AG04450 (cell line): ENCODE data around the gene EXOC3L2. TPM values are rescaled to one million over a fixed set of nuclear protein-coding genes. Genes with fewer than 3 reads are reported as not detected.
"Not testable (repeated sequence)": the region's sequence is repeated elsewhere in the genome, so short reads cannot be mapped to it uniquely, and the experiment has no call there.

Experiments used
- CTCF ChIA-PET: fragments of 300-600, 350-600 bp; formaldehyde crosslinking; extraction: SDS; loops from one replicate; lab custom pipeline; 2022; ENCODE audit warnings: antibody characterized with exemption, inconsistent platforms; lab: Charles Lee
- POLR2A ChIA-PET: fragments of 350-600 bp; formaldehyde crosslinking; extraction: SDS; loops from one replicate; lab custom pipeline; 2021; ENCODE audit warnings: antibody characterized with exemption, inconsistent platforms; lab: Yijun Ruan, JAX
- DNase-seq: peaks from one replicate; pipeline ENCODE4 v3.0.0-alpha.2; 2011; ENCODE audit warnings: low read depth, low spot score
- H3K27ac ChIP-seq: one replicate; pipeline ENCODE4 v1.5.1; 2012; ENCODE audit warnings: low read depth, low read length, control low read depth
- H3K27me3 ChIP-seq: one replicate; pipeline ENCODE4 v1.6.0; 2012; ENCODE audit warnings: low read length; ENCODE audit not compliant: control insufficient read depth, insufficient read depth
- H3K4me3 ChIP-seq: 2 replicates; pipeline ENCODE4 v1.5.1; 2011; ENCODE audit warnings: mild to moderate bottlenecking, low read depth, low read length, control low read depth
- H3K9me3 ChIP-seq: 2 replicates; pipeline ENCODE4 v1.5.1; 2012; ENCODE audit warnings: low read length; ENCODE audit not compliant: control insufficient read depth, insufficient read depth
- CTCF ChIP-seq: IDR thresholded peaks from 2 replicates; pipeline ENCODE4 v1.5.1; 2011; ENCODE audit warnings: low read depth, low read length, control low read depth, inconsistent platforms
- polyA plus RNA-seq: library from polyadenylated mRNA; depleted of rRNA; stranded (reverse); fragments of >200 nt; gene quantifications from 2 replicates; pipeline ENCODE4 v1.2.3, GENCODE V29; 2011

Gene EXOC3L2
- polyA plus RNA-seq, 1 experiment: not detected

- TF ChIP-seq CTCF: no peak
- DNase-seq: no peak
Measured at GRCh38 chr19:45235485-45235884, 9.7 kb downstream of the EXOC3L2 start.

GRCh38 chr19:45234089-45234869 lies 10.9 kb downstream of the EXOC3L2 start:
- TF ChIP-seq CTCF: no peak
- no peak for DNase-seq
- H3K9me3 ChIP-seq: no peaks in the 10 kb centered on the region
- ChIA-PET CTCF (no interaction called here), POLR2A (no interaction called here)
- H3K27ac ChIP-seq: no peak overlapping the region
- H3K4me3 ChIP-seq: no peak overlapping the region
- peaks cover 46% of the 10 kb centered on the region for H3K27me3 ChIP-seq

More at GRCh38 chr19:45235485-45235884, 9.7 kb downstream of the EXOC3L2 start:
- ChIA-PET POLR2A (no interaction called here), CTCF (no interaction called here)
- H3K27ac ChIP-seq: no peak overlapping the region
- no peaks in the 10 kb centered on the region for H3K9me3 ChIP-seq
- peaks cover 46% of the 10 kb centered on the region for H3K27me3 ChIP-seq
- H3K4me3 ChIP-seq: no peak overlapping the region

GRCh38 chr19:45231891-45232290 lies 13.3 kb downstream of the EXOC3L2 start:
- no peak for TF ChIP-seq CTCF
- H3K9me3 ChIP-seq: no peaks in the 10 kb centered on the region; the same call in 1 of the 2 replicates
- POLR2A ChIA-PET: interaction anchor here (0.5 kb wide), 1 partner anchor 77 kb away, joined by 4 read pairs; no protein-coding TSS in a partner anchor
- H3K27ac ChIP-seq: no peak overlapping the region
- H3K27me3 ChIP-seq: peaks cover 42% of the 10 kb centered on the region
- H3K4me3 ChIP-seq: no peak overlapping the region
- DNase-seq: no peak
- CTCF ChIA-PET: interaction anchor here (1.0 kb wide), 1 partner anchor 15 kb away, joined by 3 read pairs; no protein-coding TSS in a partner anchor

GRCh38 chr19:45229056-45229455 lies 16.2 kb downstream of the EXOC3L2 start:
- CTCF ChIA-PET, H3K4me3 ChIP-seq, DNase-seq, H3K9me3 ChIP-seq, H3K27ac ChIP-seq, POLR2A ChIA-PET: not testable (repeated sequence)
- peaks cover 27% of the 10 kb centered on the region for H3K27me3 ChIP-seq

- no peak for TF ChIP-seq CTCF
- Histone ChIP-seq H3K4me3 (no peak overlapping the region), H3K27me3 (peaks cover 20% of the 10 kb centered on the region), H3K27ac (no peak overlapping the region), H3K9me3 (no peaks in the 10 kb centered on the region; the same call in 1 of the 2 replicates)
- DNase-seq: no peak
- CTCF ChIA-PET: no interaction called here
- POLR2A ChIA-PET: interaction anchor here (0.5 kb wide), 1 partner anchor 884 kb away, joined by 4 read pairs; no protein-coding TSS in a partner anchor
Measured at GRCh38 chr19:45224645-45225044, 20.6 kb downstream of the EXOC3L2 start.
